KMS-11 (cell line): ENCODE measurements around the gene NID2.

ENCODE experiments used
- H2AFZ ChIP-seq: fragments of 200-600 bp; sonication (generic); 2 replicates; pipeline ENCODE4 v1.6.1; 2016; ENCODE audit warnings: antibody characterized with exemption, mixed run types, low read depth
- H3K27ac ChIP-seq: fragments of 200-600 bp; sonication (generic); 2 replicates; pipeline ENCODE4 v1.6.1; 2016; ENCODE audit warnings: mild to moderate bottlenecking, mixed run types
- H3K27me3 ChIP-seq: fragments of 200-600 bp; sonication (generic); 2 replicates; pipeline ENCODE4 v1.6.1; 2017; ENCODE audit warnings: mild to moderate bottlenecking, low read depth, mixed run types, moderate library complexity; ENCODE audit not compliant: insufficient read depth
- H3K36me3 ChIP-seq: fragments of 200-600 bp; sonication (generic); 2 replicates; pipeline ENCODE4 v1.6.1; 2017; ENCODE audit warnings: mild to moderate bottlenecking, mixed run types; ENCODE audit not compliant: insufficient read depth
- H3K4me1 ChIP-seq: fragments of 200-600 bp; sonication (generic); 2 replicates; pipeline ENCODE4 v1.6.1; 2016; ENCODE audit warnings: mild to moderate bottlenecking, low read depth, mixed run types; ENCODE audit not compliant: poor library complexity, severe bottlenecking
- H3K4me2 ChIP-seq: fragments of 200-600 bp; sonication (generic); 2 replicates; pipeline ENCODE4 v1.7.0; 2016; ENCODE audit warnings: mild to moderate bottlenecking, mixed run types
- H3K4me3 ChIP-seq: fragments of 200-600 bp; sonication (generic); IDR thresholded peaks from 2 replicates; pipeline ENCODE4 v1.6.1; 2017; ENCODE audit warnings: low read depth, low read length, mixed read lengths; ENCODE audit not compliant: insufficient read depth
- H3K79me2 ChIP-seq: fragments of 200-600 bp; sonication (generic); 2 replicates; pipeline ENCODE4 v1.6.1; 2016; ENCODE audit warnings: low read depth, mixed run types; ENCODE audit not compliant: insufficient read depth
- H3K9ac ChIP-seq: fragments of 200-600 bp; sonication (generic); 2 replicates; pipeline ENCODE4 v1.6.1; 2016; ENCODE audit warnings: mild to moderate bottlenecking, mixed run types
- H4K20me1 ChIP-seq: fragments of 200-600 bp; sonication (generic); 2 replicates; pipeline ENCODE4 v1.6.1; 2016; ENCODE audit warnings: mild to moderate bottlenecking, mixed run types; ENCODE audit not compliant: insufficient read depth
- CTCF ChIP-seq: fragments of 200-600 bp; sonication (generic); conservative IDR thresholded peaks from 2 replicates; pipeline ENCODE4 v1.6.1; 2017; ENCODE audit warnings: low read depth, mild to moderate bottlenecking, antibody characterized with exemption, low read length, moderate library complexity, mixed read lengths

Gene NID2

GRCh38 chr14:52086711-52087110 is 17.9 kb upstream of the NID2 start:
- TF ChIP-seq CTCF, result no peak
- no peaks in the 10 kb centered on the region for H3K4me1 ChIP-seq
- H2AFZ ChIP-seq, result no peak overlapping the region
- H3K27ac ChIP-seq, result no peak overlapping the region
- H3K27me3 ChIP-seq, result no peaks in the 10 kb centered on the region
- no peaks in the 10 kb centered on the region for H3K79me2 ChIP-seq
- no peaks in the 10 kb centered on the region for H3K36me3 ChIP-seq
- no peak overlapping the region for H3K4me3 ChIP-seq
- no peaks in the 10 kb centered on the region for H4K20me1 ChIP-seq
- H3K4me2 ChIP-seq, result no peak overlapping the region
- no peak overlapping the region for H3K9ac ChIP-seq

GRCh38 chr14:52082903-52083302 is 14.0 kb upstream of the NID2 start:
- H3K4me3 ChIP-seq, result no peak overlapping the region
- no peaks in the 10 kb centered on the region for H3K36me3 ChIP-seq
- no peak overlapping the region for H3K9ac ChIP-seq
- H3K4me2 ChIP-seq, result no peak overlapping the region
- no peak overlapping the region for H3K27ac ChIP-seq
- no peaks in the 10 kb centered on the region for H3K27me3 ChIP-seq
- H3K4me1 ChIP-seq, result no peaks in the 10 kb centered on the region
- no peak for TF ChIP-seq CTCF
- no peaks in the 10 kb centered on the region for H3K79me2 ChIP-seq
- H4K20me1 ChIP-seq, result no peaks in the 10 kb centered on the region
- H2AFZ ChIP-seq, result no peak overlapping the region

GRCh38 chr14:52081964-52082363 is 13.1 kb upstream of the NID2 start:
- Histone ChIP-seq H3K27ac (no peak overlapping the region), H3K9ac (no peak overlapping the region), H3K4me1 (no peaks in the 10 kb centered on the region), H4K20me1 (no peaks in the 10 kb centered on the region), H3K4me2 (no peak overlapping the region), H2AFZ (no peak overlapping the region), H3K79me2 (no peaks in the 10 kb centered on the region), H3K4me3 (no peak overlapping the region), H3K36me3 (no peaks in the 10 kb centered on the region), H3K27me3 (no peaks in the 10 kb centered on the region)
- no peak for TF ChIP-seq CTCF

GRCh38 chr14:52080808-52081755 is 12.2 kb upstream of the NID2 start:
- Histone ChIP-seq H3K9ac (no peak overlapping the region), H3K4me1 (no peaks in the 10 kb centered on the region), H3K27ac (no peak overlapping the region), H3K36me3 (no peaks in the 10 kb centered on the region), H3K27me3 (no peaks in the 10 kb centered on the region), H4K20me1 (no peaks in the 10 kb centered on the region), H3K4me3 (no peak overlapping the region), H2AFZ (no peak overlapping the region), H3K4me2 (no peak overlapping the region), H3K79me2 (no peaks in the 10 kb centered on the region)
- TF ChIP-seq CTCF, result no peak
